GM12878 (cell line): Measurements from ENCODE around the gene DCLK2. TPM values are rescaled to one million over a fixed set of nuclear protein-coding genes. Genes with fewer than 3 reads are reported as not detected.

ENCODE experiments used
- MEF2A ChIP-seq: IDR thresholded peaks from 2 replicates; pipeline ENCODE4 v1.6.1; 2011; ENCODE audit warnings: low read depth, mild to moderate bottlenecking, low read length, moderate library complexity; ENCODE audit not compliant: insufficient read depth
- NFIC ChIP-seq: IDR thresholded peaks from 2 replicates; pipeline ENCODE4 v1.6.1; 2012; ENCODE audit warnings: low read depth, mild to moderate bottlenecking, inconsistent platforms, low read length, moderate library complexity
- NFYB ChIP-seq: IDR thresholded peaks from 2 replicates; pipeline ENCODE4 v1.6.1; 2011; ENCODE audit warnings: low read depth, mild to moderate bottlenecking, low read length, improper control_type of control experiment, moderate library complexity; ENCODE audit not compliant: insufficient read depth
- NR2F1 ChIP-seq: fragments of 450-650 bp; conservative IDR thresholded peaks from 2 replicates; pipeline ENCODE4 v1.6.1; 2017; ENCODE audit warnings: mild to moderate bottlenecking
- PAX5 ChIP-seq: IDR thresholded peaks from 2 replicates; pipeline ENCODE4 v1.6.1; 2011; ENCODE audit warnings: low read depth, low read length, borderline replicate concordance
- RB1 ChIP-seq: fragments of 450-650 bp; formaldehyde crosslinking; IDR thresholded peaks from 2 replicates; pipeline ENCODE4 v1.6.1; 2017; ENCODE audit warnings: mild to moderate bottlenecking, borderline replicate concordance
- SMC3 ChIP-seq: IDR thresholded peaks from 2 replicates; pipeline ENCODE4 v1.6.1; 2011; ENCODE audit warnings: low read length, improper control_type of control experiment, borderline replicate concordance
- SPI1 ChIP-seq: IDR thresholded peaks from 2 replicates; pipeline ENCODE4 v1.6.1; 2011; ENCODE audit warnings: low read depth, mild to moderate bottlenecking, low read length, moderate library complexity, borderline replicate concordance; ENCODE audit not compliant: insufficient read depth
- USF2 ChIP-seq: IDR thresholded peaks from 2 replicates; pipeline ENCODE4 v1.6.1; 2011; ENCODE audit warnings: low read depth, low read length, improper control_type of control experiment, borderline replicate concordance
- polyA plus RNA-seq, 11 experiments: library from polyadenylated mRNA; depleted of rRNA in 4 of 11; unstranded in 6 of 11; stranded (reverse) in 5 of 11; fragments of >200 nt; fragmentation: Nextera tagmentation in 4 of 11; fragmentation: Illumina TruSeq in 1 of 11; extraction: Ambion mirVana in 4 of 11; extraction: Trizol in 1 of 11; gene quantifications; 1 replicate in 1 of 11; 2 replicates in 10 of 11; pipeline versions ENCODE4 v1.2.1 to v1.2.3, GENCODE V29; 2011 to 2016; ENCODE audit warnings: inconsistent platforms in 2 of 11, missing spikeins in 2 of 11, low read depth in 1 of 11
- total RNA-seq, 4 experiments: library from RNA; depleted of rRNA in 3 of 4; stranded (reverse); fragments of >200 nt in 3 of 4; fragmentation: Illumina TruSeq in 1 of 4; extraction: Trizol in 1 of 4; gene quantifications; 2 replicates each; pipeline versions ENCODE4 v1.2.1 to v1.2.3, GENCODE V29; 2013 to 2021
- TF ChIP-seq, protein P1 (sequence below): fragments of 450-650 bp; IDR thresholded peaks from 2 replicates; pipeline ENCODE4 v1.6.1; 2016; ENCODE audit warnings: mild to moderate bottlenecking

The DCLK2 gene
- total and polyA plus RNA-seq, 10 of the 15 experiments (the other 5 are each of a cell fraction or from before 2014, with no cell fraction given): not detected

DNA sequence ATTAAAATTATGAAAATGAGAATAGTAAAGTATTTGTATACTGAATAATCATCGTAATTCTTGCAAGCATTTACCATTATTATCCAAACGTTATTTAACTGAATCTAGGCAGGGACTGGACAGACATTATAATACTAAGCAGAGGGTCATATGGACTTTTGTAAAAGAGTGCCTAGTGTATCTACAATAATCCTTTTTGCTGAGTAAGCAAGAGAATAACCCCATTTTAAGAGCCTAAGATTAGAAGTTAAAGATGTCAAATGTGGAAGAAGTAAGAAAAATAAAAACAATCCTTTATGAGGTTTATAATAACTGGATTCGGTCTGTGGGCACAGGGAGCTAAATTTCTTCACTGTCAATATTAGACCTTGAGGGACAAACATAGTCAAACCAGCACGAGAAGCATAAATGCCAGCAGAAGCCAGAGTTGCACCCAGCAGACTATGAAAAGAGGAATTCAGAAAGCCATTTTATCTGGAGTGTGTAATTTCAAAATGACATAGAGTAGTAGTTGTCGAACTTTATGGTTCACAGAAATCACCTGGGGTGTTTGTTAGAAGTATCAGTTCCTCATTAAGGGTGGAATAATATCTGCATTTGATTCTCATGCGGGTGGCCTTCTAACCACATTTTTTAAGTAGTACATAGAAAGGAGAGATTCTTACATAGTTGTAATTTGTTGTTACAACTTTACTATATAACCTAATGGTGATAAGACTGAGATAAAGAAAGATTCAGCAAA, 39.7 kb upstream of the DCLK2 start (continued):
- TF ChIP-seq SPI1 (peak; percentile 96), NFYB (no peak), SMC3 (no peak), RB1 (no peak), NFIC (peak; percentile 84), NR2F1 (peak; percentile 83), PAX5 (peak; percentile 76; the same call in 1 of the 2 replicates), USF2 (no peak), MEF2A (no peak)
- TF ChIP-seq, protein P1, sequence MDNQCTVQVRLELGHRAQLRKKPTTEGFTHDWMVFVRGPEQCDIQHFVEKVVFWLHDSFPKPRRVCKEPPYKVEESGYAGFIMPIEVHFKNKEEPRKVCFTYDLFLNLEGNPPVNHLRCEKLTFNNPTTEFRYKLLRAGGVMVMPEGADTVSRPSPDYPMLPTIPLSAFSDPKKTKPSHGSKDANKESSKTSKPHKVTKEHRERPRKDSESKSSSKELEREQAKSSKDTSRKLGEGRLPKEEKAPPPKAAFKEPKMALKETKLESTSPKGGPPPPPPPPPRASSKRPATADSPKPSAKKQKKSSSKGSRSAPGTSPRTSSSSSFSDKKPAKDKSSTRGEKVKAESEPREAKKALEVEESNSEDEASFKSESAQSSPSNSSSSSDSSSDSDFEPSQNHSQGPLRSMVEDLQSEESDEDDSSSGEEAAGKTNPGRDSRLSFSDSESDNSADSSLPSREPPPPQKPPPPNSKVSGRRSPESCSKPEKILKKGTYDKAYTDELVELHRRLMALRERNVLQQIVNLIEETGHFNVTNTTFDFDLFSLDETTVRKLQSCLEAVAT: peak; percentile 71
